Left ventricle myocardium superior (tissue), 1 donor: ENCODE data around the gene BACE1. TPM values are rescaled to one million over a fixed set of nuclear protein-coding genes. Genes with fewer than 3 reads are reported as not detected.
"Not testable (repeated sequence)": the region's sequence is repeated elsewhere in the genome, so short reads cannot be mapped to it uniquely, and the experiment has no call there.

Source experiments
- ATAC-seq: fragments of 200-7000 bp; cut with Tn5 transposase; one replicate; pipeline ENCODE4 v1.9.1; 2020; ENCODE audit warnings: mild to moderate bottlenecking, moderate library complexity
- DNase-seq: peaks from one replicate; pipeline ENCODE4 v3.0.0-alpha.2; 2020
- intact Hi-C: fragments of 100-400 bp; cut with micrococcal nuclease; formaldehyde crosslinking; loops from one replicate; pipeline ENCODE4 v1.11.0; 2022
- long read RNA-seq: library from polyadenylated mRNA; unstranded; transcript quantifications from one replicate; pipeline ENCODE4 v2.0.0, GENCODE V29; 2021
- total RNA-seq: library from RNA; stranded (reverse); fragmentation: NEBNext Ultra II Directional; extraction: Animal tissue kit (Norgen Biotek cat#: 25700); gene quantifications from one replicate; pipeline ENCODE4 v1.2.1, GENCODE V29; 2021
- donor health status: DM: no; HTN: yes; CAD: no; lungs with severe emphysema.

The BACE1 gene
- 14.9 TPM for total RNA-seq
- long read RNA-seq, full-length matches to known transcripts = 28 of 42 reads
- long read RNA-seq, partial matches to known transcripts = 3 of 42 reads
- long read RNA-seq, other reads (novel, unspliced or antisense) = 11 of 42 reads

- intact Hi-C loops = no loop called here
- ATAC-seq = peak; percentile 97
Observed at GRCh38 chr11:117316197-117316961, at the start of gene BACE1. Gene BACE1 (minus strand): TSS chr11:117316256. CDS start chr11:117315795, 461 bp downstream.

DNA sequence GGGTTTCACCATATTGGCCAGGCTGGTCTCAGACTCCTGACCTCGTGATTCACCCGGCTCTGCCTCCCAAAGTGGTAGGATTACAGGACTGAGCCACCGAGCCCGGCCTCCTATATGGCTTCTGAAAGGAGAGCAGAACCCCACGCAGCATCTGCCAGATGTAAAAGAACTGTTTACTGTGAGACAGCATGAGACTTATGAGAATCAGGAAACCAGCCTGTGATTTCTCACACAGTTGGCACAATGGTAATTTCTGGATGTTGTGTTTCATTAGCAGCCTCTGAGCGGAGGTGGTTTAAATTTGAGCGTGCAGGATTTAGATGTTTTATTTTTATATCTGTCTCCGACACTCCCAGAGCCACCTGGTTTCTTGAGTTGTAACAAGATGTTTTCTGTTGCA, 45.4 kb upstream of the BACE1 start:
- DNase-seq = no peak
- no peak for ATAC-seq
- intact Hi-C loops = no loop called here

More at GRCh38 chr11:117316197-117316961, at the start of gene BACE1:
- peak; percentile 87 for DNase-seq

GRCh38 chr11:117356126-117356890, 40.3 kb upstream of the BACE1 start:
- ATAC-seq (no peak), DNase-seq (no peak)
- intact Hi-C loops = no loop called here

DNA sequence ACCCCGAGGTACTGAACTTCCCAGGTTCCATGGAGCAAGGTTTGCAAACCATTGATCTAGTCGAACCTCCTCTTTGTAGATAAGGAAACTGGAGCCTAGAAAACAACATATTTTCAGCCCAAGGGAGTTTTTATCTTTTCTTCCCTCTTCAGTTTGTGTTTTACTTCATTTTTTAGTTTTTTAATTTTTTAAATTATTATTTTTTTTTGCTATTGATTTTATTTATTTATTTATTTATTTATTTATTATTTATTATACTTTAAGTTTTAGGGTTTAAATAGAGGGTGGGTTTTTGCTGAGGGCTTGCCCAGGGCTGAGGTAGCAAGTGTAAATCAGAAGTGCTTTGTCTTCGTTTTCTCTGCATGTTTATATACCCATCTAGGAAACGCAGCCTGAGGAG, 38.5 kb upstream of the BACE1 start:
- intact Hi-C loops = no loop called here
- DNase-seq = no peak
- no peak for ATAC-seq

DNA sequence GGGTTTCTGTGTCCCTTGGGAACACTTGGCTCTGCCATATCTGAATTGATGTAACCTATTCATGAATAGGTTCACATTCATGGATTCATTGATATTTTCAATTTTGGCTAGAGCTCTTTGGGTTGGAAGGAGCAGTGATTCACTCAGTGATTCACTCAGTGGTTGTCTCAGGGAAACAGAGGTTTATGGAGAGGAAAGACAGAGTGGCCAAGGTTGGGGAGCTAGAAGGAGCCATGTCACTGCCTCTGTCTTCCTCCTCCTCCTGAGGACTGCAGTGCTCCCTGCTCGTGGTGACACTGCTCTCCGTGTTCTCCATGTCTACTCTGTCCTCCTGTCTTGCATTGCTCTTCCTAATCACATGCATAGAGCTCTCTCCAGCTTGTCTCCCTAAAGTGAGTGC, 29.0 kb upstream of the BACE1 start:
- intact Hi-C loops = no loop called here
- ATAC-seq (no peak), DNase-seq (no peak)

- no peak for ATAC-seq
- intact Hi-C loops = no loop called here
Observed at GRCh38 chr11:117337076-117337475, 21.0 kb upstream of the BACE1 start.

GRCh38 chr11:117335399-117335798, 19.3 kb upstream of the BACE1 start:
- intact Hi-C loops = no loop called here
- DNase-seq (no peak), ATAC-seq (no peak)

More at GRCh38 chr11:117337076-117337475, 21.0 kb upstream of the BACE1 start:
- no peak for DNase-seq

DNA sequence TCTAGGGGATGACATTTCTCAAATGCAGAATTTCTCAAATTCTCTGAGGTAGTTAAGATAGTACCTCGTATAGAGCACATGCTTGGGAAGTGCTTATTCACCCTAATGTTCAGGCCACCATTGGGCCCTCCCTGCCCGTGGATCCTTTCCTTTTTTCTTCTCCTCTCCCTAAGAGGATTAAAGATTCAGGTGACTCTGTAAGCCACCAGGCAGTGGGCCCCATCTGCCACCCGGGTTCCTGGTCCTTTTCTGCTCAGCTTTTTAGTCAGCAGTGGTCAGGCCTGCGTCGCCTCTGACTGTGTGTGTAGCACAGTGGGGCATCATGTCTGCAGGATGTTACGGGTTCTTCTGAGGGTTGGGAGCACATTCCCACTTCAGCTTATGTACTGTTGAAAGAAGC, 18.8 kb upstream of the BACE1 start:
- ATAC-seq (no peak), DNase-seq (no peak)
- intact Hi-C loops = no loop called here

DNA sequence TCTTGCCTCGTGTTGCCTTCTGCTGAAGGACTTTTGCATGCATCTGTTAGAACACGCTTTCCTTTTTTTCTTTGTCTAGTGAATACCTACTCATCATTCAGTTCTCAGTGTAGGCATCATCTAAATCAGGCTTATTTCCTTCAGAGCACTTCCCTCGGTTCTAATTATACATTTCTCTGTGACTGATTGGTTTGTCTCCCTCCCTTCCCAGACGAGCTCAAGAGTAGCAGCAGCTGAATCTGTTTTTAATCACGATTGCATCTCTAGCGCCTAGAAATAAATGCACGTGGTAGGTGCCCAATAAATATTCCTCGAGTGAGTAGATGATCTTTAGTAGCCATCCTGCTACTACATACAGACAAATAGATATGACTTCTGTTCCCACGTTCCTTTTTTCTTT, 17.9 kb upstream of the BACE1 start:
- ATAC-seq (no peak), DNase-seq (no peak)
- intact Hi-C loops = no loop called here

- no peak for DNase-seq
- no peak for ATAC-seq
- intact Hi-C loops = no loop called here
Observed at GRCh38 chr11:117332843-117333242, 16.8 kb upstream of the BACE1 start.

DNA sequence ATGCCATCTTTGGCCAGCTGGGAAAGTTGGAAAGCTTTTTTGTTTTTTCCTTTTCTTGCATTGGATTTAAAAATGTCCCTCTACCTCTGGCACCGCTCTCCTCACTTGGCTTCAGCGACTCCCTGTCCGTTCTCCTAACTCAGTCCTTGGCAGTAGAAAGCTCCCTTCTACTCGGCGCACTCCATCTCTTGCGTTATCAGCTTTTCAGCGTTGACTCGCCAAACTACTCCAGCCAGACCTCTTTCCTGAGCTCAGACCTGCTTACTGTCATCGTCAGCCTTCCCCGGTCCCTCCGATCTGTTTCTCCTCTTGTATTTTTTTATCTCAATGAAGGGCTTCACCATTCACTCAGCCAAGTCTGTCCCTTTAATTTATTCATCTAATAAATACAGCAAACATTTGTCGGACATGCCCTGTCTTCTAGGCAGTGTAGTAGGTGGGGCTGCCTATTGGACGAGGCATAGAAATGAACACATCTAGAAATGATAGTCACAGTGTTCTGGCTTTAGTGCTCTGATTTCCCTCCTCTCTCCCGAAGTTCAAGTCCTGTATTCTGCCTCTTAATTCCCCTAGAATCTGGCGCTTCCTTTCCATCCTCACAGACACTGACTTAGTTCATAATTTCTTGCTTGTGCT, 12.4 kb upstream of the BACE1 start:
- DNase-seq (no peak), ATAC-seq (peak; percentile 76)
- intact Hi-C loops = no loop called here

GRCh38 chr11:117327567-117328374, 11.7 kb upstream of the BACE1 start, which contains the start of gene CEP164:
Gene CEP164 (plus strand): TSS chr11:117327854. CDS start chr11:117338587, 10,733 bp downstream.
- intact Hi-C loops = no loop called here
- DNase-seq (peak; percentile 96), ATAC-seq (peak; percentile 96)

- intact Hi-C loops, ATAC-seq, DNase-seq: not testable (repeated sequence)
Observed at GRCh38 chr11:117327255-117327566, 11.2 kb upstream of the BACE1 start.

DNA sequence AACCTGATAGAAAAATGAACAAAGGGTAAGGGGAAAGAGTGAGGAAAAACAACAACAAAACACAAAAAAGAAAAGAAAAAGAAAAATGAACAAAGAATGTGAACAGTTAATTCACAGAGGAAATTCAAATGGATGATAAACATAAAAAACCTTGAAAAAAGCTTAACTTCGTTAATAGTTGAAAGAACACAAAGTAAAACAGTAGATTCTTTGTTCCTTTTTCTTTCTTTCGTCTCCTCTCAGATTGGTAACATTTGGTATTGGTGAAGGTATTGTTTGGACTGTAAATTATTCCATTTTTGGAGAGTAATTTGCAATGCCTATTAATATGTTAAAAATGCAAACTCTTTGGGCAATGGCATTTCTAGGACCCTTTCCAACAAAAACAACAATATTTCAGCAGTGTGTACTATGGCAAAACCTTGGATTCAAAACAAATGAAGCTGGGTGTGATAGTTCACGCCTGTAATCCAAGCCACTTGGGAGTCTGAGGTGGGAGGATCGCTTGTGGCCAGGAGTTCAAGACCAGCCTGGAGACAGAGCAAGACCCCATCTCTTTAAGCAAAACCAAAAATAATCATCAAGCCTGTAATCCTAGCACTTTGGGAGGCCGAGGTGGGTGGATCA, 3.3 kb upstream of the BACE1 start:
- no peak for DNase-seq
- ATAC-seq = no peak
- intact Hi-C loops = no loop called here

GRCh38 chr11:117318738-117319137, 2.7 kb upstream of the BACE1 start:
- no peak for ATAC-seq
- intact Hi-C loops = no loop called here

DNA sequence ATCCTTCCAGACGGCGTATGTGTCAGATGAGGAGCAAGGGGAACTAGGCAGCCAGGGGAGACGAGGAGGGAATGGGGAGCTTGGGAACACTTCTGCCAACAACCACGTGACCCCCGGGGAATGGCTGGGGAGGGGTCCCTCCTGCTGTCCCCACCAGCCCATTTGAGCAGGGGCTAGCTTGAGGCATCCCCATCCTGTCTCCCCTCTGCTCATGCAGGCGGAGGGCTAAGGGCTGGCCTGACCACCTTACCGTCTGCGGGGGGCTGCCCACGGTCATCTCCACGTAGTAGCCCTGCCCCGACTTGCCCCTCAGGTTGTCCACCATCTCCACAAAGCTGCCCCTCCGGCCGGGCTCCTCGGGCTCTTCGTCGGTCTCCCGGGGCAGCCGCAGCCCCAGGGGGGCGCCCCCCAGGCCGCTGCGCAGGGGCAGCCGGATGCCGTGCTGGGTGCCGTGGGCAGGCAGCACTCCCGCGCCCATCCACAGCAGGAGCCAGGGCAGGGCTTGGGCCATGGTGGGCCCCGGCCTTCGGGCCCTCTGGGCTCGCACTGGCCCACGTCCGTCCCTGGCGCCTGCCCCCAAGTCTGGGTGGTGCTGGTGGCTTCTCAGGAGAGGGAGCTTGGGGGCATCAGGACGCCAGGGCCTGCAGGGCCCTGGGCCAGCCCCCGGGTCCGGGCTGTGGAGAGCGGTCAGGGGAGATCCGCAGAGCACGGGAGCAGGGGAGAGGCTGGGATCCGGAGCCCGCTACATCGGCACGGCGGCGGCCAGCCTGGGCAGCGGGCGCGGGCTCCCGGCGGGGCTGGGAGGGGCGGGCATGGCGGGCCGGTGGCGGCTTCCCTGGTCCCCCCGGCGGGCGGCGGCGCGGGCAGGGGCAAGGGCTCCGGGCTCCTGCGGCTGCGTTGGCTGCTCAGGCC, 515 bp downstream of the BACE1 start:
- ATAC-seq (peak; percentile 36), DNase-seq (peak; percentile 36)
- intact Hi-C loops = no loop called here

More at GRCh38 chr11:117318738-117319137, 2.7 kb upstream of the BACE1 start:
- no peak for DNase-seq

- intact Hi-C loops = no loop called here
Observed at GRCh38 chr11:117314840-117315239, 1.2 kb downstream of the BACE1 start.

More at GRCh38 chr11:117314840-117315239, 1.2 kb downstream of the BACE1 start:
- DNase-seq (no peak), ATAC-seq (no peak)
